ENCODE results near the gene MTNR1A.

MTNR1A gene

GRCh38 chr4:186554914-186555827 is at the start of gene MTNR1A:
MTNR1A (minus strand) TSS chr4:186555567; CDS start chr4:186555365, 202 bp downstream.
- DNase-seq (ENCODE audit: low read depth in 2 of 2), result no peak

GRCh38 chr4:186604124-186604807 is 48.9 kb upstream of the MTNR1A start:
- no peak for DNase-seq (ENCODE audit: low read depth in 2 of 2)

DNA sequence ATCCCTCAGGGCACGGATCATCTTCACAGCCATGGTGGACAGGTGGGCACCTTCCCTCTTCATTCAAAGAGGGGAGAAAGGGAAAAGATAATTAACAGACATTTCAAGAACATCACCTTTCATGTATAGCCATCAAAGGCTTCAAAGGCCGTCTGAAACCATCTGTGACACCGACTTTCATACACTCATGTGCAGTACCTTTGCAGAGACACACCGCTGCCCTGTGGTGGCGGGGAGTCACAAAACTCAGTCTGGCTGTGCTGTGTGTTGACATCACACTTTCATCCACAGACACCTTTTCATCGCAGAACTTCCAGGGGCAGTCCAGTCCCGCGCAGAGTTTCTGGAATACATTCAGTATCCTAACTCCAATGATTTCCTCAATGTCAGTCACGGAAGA is 47.6 kb upstream of the MTNR1A start:
- DNase-seq (ENCODE audit: low read depth in 2 of 2), result no peak

GRCh38 chr4:186599483-186599882 is 44.1 kb upstream of the MTNR1A start:
- DNase-seq (ENCODE audit: low read depth in 2 of 2), result no peak

- DNase-seq (ENCODE audit: low read depth in 2 of 2), result no peak
Measured at GRCh38 chr4:186598686-186599085, 43.3 kb upstream of the MTNR1A start.

DNA sequence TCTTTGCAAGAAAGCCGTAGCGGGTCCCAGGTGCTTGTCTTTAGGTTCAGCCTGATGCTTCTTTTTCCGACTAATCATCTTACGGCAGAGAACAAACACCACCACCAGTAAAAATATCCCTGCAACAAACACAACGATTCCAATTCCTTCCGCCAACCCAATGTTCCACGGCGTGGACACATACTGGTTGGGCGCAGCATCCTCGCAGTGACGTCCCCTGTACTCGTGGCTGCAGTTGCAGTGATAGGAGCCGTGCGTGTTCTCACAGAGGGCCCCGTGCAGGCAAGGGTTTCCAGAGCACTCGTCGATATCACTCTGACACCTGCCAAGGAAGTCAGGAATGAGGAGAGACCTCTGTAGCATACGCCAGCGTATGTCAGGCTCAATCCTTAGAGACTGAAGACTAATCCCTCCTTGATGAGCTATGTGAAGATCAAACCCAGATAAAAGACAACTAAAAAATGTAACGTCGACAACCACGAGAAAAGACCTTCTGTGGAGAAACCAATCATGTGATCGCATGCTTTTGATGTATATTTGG is 41.6 kb upstream of the MTNR1A start:
- DNase-seq (ENCODE audit: low read depth in 2 of 2), result no peak

DNA sequence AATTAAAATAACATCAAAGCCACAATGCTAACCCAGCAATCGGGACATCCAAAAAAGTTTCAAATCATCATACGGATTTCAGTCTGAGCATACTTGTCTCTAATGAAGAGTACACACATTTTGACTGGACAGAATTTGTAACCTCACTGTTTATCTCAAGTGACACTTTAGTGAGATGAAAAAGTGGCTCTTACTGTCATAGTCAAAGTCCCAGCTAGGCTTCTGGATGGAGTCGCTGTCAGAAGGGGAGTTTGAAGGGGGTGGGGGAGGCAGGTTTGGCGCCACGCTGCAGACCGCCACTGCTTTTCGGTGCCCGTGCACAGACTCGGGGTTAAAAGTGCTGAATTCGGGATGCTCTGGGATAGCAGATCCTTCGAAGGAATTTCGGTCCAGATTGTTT is 41.0 kb upstream of the MTNR1A start:
- DNase-seq (ENCODE audit: low read depth in 2 of 2), result no peak

GRCh38 chr4:186593587-186593973 is 38.2 kb upstream of the MTNR1A start:
- DNase-seq (ENCODE audit: low read depth in 2 of 2), result no peak

- no peak for DNase-seq (ENCODE audit: low read depth in 2 of 2)
Measured at GRCh38 chr4:186592966-186593586, 37.7 kb upstream of the MTNR1A start.

- no peak for DNase-seq (ENCODE audit: low read depth in 2 of 2)
Measured at GRCh38 chr4:186592445-186592844, 37.1 kb upstream of the MTNR1A start.

DNA sequence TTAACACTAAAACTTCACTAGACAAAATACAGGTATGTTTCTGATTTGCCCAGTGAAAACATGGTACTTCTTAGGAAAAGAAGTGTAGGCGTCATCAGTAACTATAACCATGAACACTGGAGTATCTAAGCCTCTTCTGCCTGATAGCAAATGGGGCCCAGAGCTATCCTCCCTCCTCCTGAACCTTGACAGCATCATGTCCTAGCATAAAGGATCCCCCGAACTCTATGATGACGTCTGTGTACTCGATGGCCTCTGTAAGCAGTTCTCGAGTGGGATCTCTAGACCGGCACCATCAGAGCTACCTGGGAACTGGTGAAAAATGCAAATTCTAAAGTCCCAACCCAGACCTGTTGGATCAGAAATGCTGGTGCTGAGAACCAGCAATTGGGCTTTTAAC is 36.3 kb upstream of the MTNR1A start:
- DNase-seq (ENCODE audit: low read depth in 2 of 2), result no peak

GRCh38 chr4:186588503-186588902 is 33.1 kb upstream of the MTNR1A start:
- no peak for DNase-seq (ENCODE audit: low read depth in 2 of 2)

- peak; percentile 48 to 49 for DNase-seq (ENCODE audit: low read depth in 2 of 2)
Measured at GRCh38 chr4:186587416-186588018, 32.1 kb upstream of the MTNR1A start.

DNA sequence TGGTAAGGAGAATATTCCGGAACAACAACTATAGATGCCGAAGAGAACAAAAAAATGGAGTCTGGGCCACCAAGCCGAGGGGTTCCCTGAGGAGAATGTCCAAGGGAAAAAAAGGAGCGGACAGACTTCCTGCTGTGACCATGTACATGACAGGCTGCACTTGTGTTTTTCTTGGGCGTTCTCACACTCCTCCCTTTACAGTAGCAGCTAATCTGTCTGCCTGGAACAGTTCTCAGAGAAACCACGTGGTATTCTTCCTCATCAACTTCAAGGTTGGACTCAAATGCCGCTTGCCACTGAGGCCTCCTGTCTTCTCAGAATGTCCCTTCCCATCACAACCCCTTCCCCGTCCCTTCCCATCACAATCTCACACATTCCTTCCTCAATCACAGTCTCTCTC is 30.8 kb upstream of the MTNR1A start:
- DNase-seq (ENCODE audit: low read depth in 2 of 2), result no peak

- no peak for DNase-seq (ENCODE audit: low read depth in 2 of 2)
Measured at GRCh38 chr4:186584912-186585311, 29.5 kb upstream of the MTNR1A start.

- DNase-seq (ENCODE audit: low read depth in 2 of 2), result no peak
Measured at GRCh38 chr4:186581421-186581820, 26.1 kb upstream of the MTNR1A start.

- no peak for DNase-seq (ENCODE audit: low read depth in 2 of 2)
Measured at GRCh38 chr4:186580669-186581068, 25.3 kb upstream of the MTNR1A start.

GRCh38 chr4:186570193-186570996 is 15.0 kb upstream of the MTNR1A start:
- no peak for DNase-seq (ENCODE audit: low read depth in 2 of 2)

DNA sequence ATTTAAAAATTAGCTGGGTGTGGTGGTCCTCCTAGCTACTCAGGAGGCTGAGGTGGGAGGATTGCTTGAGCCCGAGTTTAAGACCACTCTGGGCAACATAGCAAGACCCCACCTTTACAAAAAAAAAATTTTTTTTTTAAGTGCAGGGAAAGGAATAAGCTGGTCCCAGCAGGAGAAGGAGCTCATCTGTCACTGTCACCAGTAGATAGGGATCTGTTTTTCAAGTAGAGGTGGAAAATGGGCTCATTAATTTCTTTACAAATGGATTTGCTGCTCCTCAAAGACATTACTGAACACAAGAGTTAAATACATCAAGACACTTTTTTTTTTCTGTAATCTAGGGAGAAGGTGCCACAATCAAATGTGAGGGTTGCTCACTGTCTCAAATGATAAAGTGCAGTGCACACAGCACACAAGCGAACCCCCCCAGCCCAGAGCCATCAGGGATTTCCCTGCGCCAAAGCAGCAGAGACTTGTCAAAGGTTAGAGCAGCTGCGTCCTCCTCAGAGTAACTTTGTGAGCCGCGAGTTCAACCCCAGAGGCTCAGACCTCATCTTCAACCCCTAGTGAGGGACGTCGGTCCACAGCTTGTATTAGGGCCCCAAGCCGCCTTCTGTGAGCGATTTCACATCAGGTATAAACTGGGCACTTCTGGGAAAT is 14.3 kb upstream of the MTNR1A start:
- no peak for DNase-seq (ENCODE audit: low read depth in 2 of 2)

DNA sequence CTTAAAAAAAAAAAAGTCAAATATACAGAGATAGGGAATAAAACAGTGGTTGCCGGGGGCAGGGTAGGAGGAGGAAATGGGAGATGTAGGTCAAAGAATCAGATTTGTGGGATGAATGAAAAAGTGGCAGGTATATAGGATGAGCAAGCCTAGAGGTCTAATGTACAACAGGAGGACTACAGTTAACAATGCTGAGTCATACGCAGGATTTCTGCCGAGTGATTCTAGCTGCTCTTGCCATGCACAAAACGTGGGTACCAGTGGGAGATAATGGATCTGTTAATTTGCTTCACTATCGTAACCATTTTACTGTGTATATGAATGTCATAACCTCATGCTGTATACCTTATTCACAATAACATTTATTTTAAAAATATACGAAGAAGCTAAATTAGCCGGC is 10.7 kb upstream of the MTNR1A start:
- DNase-seq (ENCODE audit: low read depth in 2 of 2), result no peak

DNA sequence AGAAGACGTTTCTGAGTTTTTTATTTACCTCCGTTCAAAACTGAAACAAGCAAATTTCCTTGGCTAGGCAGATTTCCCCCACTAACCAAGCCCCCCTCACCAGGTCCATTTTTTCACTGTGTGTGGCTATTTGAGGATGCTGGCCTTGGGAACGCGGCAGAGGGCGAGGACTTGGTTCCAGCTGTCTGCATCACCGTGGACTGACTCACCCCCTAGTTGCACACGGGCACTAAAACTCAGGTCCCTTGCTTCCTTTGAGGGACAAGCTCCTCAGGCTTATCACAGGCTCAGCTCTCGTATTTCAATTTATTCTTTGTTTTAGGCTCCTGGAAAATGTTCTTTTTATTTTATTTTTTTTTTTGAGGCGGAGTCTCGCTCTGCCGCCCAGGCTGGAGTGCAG is 8.4 kb upstream of the MTNR1A start:
- no peak for DNase-seq (ENCODE audit: low read depth in 2 of 2)

All from activated CD4-positive, alpha-beta T cell treated with anti-CD3 and anti-CD28 coated beads for 24 hours (primary cell).